K562 (cell line): ENCODE data around the gene FES. TPM values are rescaled to one million over a fixed set of nuclear protein-coding genes. Genes with fewer than 3 reads are reported as not detected.

Experiments
- AFF4 ChIP-seq: sonication (generic); formaldehyde crosslinking; IDR thresholded peaks from 2 replicates; pipeline ENCODE4 v1.8.0; 2023; ENCODE audit warnings: mild to moderate bottlenecking, missing genetic modification reagents
- CAMTA2 ChIP-seq: fragments of 250-450 bp; sonication (Bioruptor Pico); conservative IDR thresholded peaks from 2 replicates; pipeline ENCODE4 v1.5.1; 2022
- DEAF1 ChIP-seq: fragments of 450-650 bp; formaldehyde crosslinking; IDR thresholded peaks from 2 replicates; pipeline ENCODE4 v1.4.0; 2020; ENCODE audit warnings: mild to moderate bottlenecking, moderate library complexity
- DMBX1 ChIP-seq: fragments of 250-450 bp; sonication (Bioruptor Pico); IDR thresholded peaks from 2 replicates; pipeline ENCODE4 v1.8.0; 2022; ENCODE audit warnings: inconsistent platforms, mild to moderate bottlenecking, moderate library complexity, borderline replicate concordance
- HNRNPK ChIP-seq: fragments of 200-400 bp; formaldehyde crosslinking; IDR thresholded peaks from one replicate; pipeline ENCODE4 v1.6.1; 2018; ENCODE audit warnings: mild to moderate bottlenecking, low read depth, low read length; ENCODE audit not compliant: poor library complexity, severe bottlenecking
- HOXB6 ChIP-seq: fragments of 250-450 bp; sonication (Bioruptor Pico); IDR thresholded peaks from 2 replicates; pipeline ENCODE4 v1.5.1; 2022; ENCODE audit warnings: mild to moderate bottlenecking, borderline replicate concordance
- MECOM ChIP-seq: fragments of 250-450 bp; sonication (Bioruptor Pico); IDR thresholded peaks from 2 replicates; pipeline ENCODE4 v1.8.0; 2022; ENCODE audit warnings: inconsistent platforms
- NFYB ChIP-seq: IDR thresholded peaks from 2 replicates; pipeline ENCODE4 v1.6.1; 2011; ENCODE audit warnings: mild to moderate bottlenecking, moderate library complexity; ENCODE audit not compliant: insufficient read length; ENCODE audit errors: extremely low read depth
- RBBP5 ChIP-seq: fragments of 200-600 bp; sonication (generic); IDR thresholded peaks from 2 replicates; pipeline ENCODE4 v1.6.1; 2012; ENCODE audit warnings: borderline replicate concordance, mild to moderate bottlenecking, low read length, control low read depth, inconsistent platforms; ENCODE audit not compliant: insufficient read depth, poor library complexity, severe bottlenecking
- TCF3 ChIP-seq: sonication (generic); formaldehyde crosslinking; IDR thresholded peaks from 2 replicates; pipeline ENCODE4 v1.4.0; 2020; ENCODE audit warnings: mild to moderate bottlenecking, missing genetic modification reagents
- THAP12 ChIP-seq: fragments of 250-450 bp; sonication (Bioruptor Pico); IDR thresholded peaks from 2 replicates; pipeline ENCODE4 v1.9.0; 2021; ENCODE audit warnings: mild to moderate bottlenecking, inconsistent platforms
- U2AF1 ChIP-seq: fragments of 200-400 bp; formaldehyde crosslinking; optimal IDR thresholded peaks from 2 replicates; pipeline ENCODE3; 2017; ENCODE audit warnings: mild to moderate bottlenecking, low read depth, low read length, moderate library complexity
- polyA plus RNA-seq, 8 experiments: library from polyadenylated mRNA; depleted of rRNA in 4 of 8; stranded (reverse) in 5 of 8; unstranded in 3 of 8; fragments of >200 nt; fragmentation: Nextera tagmentation in 2 of 8; fragmentation: Illumina TruSeq in 1 of 8; extraction: Ambion mirVana in 2 of 8; extraction: Trizol in 1 of 8; gene quantifications; 2 replicates each; pipeline versions ENCODE4 v1.2.1 to v1.2.3, GENCODE V29; 2011 to 2014; ENCODE audit warnings: inconsistent platforms in 1 of 8, missing spikeins in 1 of 8
- total RNA-seq, 7 experiments: library from RNA; depleted of rRNA in 6 of 7; stranded (reverse); fragments of >200 nt in 6 of 7; fragmentation: Illumina TruSeq in 2 of 7; extraction: Trizol in 2 of 7; gene quantifications; 2 replicates each; pipeline versions ENCODE4 v1.2.1 to v1.2.3, GENCODE V29; 2011 to 2021; ENCODE audit warnings: low replicate concordance in 1 of 7
- TF ChIP-seq, protein P1 (sequence below): fragments of 250-450 bp; sonication (Bioruptor Pico); IDR thresholded peaks from 2 replicates; pipeline ENCODE4 v1.8.0; 2021; ENCODE audit warnings: moderate library complexity, mild to moderate bottlenecking, inconsistent platforms
- TF ChIP-seq, protein P2 (sequence below), 2 experiments: fragments of 150-350 bp in 1 of 2; IDR thresholded peaks; 2 replicates each; pipeline ENCODE4 v1.6.1; 2012 to 2016; ENCODE audit warnings: low read depth in 2 of 2, low read length in 2 of 2, mild to moderate bottlenecking in 1 of 2, moderate library complexity in 1 of 2

Gene FES
- total and polyA plus RNA-seq, 9 of the 15 experiments (the other 6 are each of a cell fraction or from before 2014, with no cell fraction given) = 0.38 to 2.6 (median 0.82) TPM

DNA sequence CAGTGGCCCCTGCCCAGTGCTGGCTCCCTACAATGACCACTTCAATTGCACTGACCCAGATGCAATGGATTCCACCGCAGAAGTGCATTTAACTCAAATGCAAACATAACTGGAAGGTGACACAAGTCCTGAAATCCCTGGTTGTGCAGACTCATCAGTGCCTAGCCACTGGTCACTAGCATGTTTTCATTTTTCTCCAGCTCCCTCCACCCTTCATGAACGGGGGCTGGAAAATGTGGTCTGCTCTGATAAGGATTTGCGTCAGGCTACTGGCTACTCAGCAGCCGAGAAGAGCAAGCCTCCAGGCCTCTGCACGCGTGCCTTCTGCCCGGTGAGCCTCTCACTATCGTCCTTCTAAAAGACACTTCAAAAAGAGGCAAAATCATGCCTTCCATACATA, 43.4 kb upstream of the FES start (continued):
- TF ChIP-seq HNRNPK = no peak
- TF ChIP-seq RBBP5 = peak; percentile 10
- TF ChIP-seq HOXB6 (CRISPR knock-in tag) = no peak
- no peak for TF ChIP-seq THAP12 (CRISPR knock-in tag)
- TF ChIP-seq TCF3 (CRISPR knock-in tag) = peak; percentile 99
- TF ChIP-seq DEAF1 (CRISPR knock-in tag) = no peak
- no peak for TF ChIP-seq U2AF1
- TF ChIP-seq NFYB = no peak
- TF ChIP-seq MECOM = no peak
- TF ChIP-seq, protein P1, sequence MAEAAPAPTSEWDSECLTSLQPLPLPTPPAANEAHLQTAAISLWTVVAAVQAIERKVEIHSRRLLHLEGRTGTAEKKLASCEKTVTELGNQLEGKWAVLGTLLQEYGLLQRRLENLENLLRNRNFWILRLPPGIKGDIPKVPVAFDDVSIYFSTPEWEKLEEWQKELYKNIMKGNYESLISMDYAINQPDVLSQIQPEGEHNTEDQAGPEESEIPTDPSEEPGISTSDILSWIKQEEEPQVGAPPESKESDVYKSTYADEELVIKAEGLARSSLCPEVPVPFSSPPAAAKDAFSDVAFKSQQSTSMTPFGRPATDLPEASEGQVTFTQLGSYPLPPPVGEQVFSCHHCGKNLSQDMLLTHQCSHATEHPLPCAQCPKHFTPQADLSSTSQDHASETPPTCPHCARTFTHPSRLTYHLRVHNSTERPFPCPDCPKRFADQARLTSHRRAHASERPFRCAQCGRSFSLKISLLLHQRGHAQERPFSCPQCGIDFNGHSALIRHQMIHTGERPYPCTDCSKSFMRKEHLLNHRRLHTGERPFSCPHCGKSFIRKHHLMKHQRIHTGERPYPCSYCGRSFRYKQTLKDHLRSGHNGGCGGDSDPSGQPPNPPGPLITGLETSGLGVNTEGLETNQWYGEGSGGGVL (CRISPR knock-in tag) = no peak
- TF ChIP-seq, protein P2, sequence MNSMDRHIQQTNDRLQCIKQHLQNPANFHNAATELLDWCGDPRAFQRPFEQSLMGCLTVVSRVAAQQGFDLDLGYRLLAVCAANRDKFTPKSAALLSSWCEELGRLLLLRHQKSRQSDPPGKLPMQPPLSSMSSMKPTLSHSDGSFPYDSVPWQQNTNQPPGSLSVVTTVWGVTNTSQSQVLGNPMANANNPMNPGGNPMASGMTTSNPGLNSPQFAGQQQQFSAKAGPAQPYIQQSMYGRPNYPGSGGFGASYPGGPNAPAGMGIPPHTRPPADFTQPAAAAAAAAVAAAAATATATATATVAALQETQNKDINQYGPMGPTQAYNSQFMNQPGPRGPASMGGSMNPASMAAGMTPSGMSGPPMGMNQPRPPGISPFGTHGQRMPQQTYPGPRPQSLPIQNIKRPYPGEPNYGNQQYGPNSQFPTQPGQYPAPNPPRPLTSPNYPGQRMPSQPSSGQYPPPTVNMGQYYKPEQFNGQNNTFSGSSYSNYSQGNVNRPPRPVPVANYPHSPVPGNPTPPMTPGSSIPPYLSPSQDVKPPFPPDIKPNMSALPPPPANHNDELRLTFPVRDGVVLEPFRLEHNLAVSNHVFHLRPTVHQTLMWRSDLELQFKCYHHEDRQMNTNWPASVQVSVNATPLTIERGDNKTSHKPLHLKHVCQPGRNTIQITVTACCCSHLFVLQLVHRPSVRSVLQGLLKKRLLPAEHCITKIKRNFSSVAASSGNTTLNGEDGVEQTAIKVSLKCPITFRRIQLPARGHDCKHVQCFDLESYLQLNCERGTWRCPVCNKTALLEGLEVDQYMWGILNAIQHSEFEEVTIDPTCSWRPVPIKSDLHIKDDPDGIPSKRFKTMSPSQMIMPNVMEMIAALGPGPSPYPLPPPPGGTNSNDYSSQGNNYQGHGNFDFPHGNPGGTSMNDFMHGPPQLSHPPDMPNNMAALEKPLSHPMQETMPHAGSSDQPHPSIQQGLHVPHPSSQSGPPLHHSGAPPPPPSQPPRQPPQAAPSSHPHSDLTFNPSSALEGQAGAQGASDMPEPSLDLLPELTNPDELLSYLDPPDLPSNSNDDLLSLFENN (IDR thresholded peaks at IDR 0.05; ENCODE audit: low read depth in 2 of 2, low read length in 2 of 2) = peak in 1 of 2 experiments; percentile 95; a peak in 2 of 4 replicates
- TF ChIP-seq DMBX1 (CRISPR knock-in tag) = no peak; the same call in 1 of the 2 replicates
- no peak for TF ChIP-seq CAMTA2 (CRISPR knock-in tag)
- TF ChIP-seq AFF4 = no peak
